BJ (cell line): ENCODE measurements around the gene RAB33B. TPM values are rescaled to one million over a fixed set of nuclear protein-coding genes. Genes with fewer than 3 reads are reported as not detected.

ENCODE experiments used
- CTCF ChIA-PET: fragments of 350-600 bp; formaldehyde crosslinking; extraction: SDS; loops from one replicate; lab custom pipeline; 2021; ENCODE audit warnings: antibody characterized with exemption, inconsistent platforms; lab: Yijun Ruan, JAX
- POLR2A ChIA-PET: fragments of 300-600 bp; sonication (Branson Sonifier 250); formaldehyde crosslinking; extraction: SDS; loops from one replicate; lab custom pipeline; 2021; ENCODE audit warnings: antibody characterized with exemption; lab: Charles Lee
- DNase-seq: peaks from one replicate; pipeline ENCODE4 v3.0.0-alpha.2; 2011; ENCODE audit warnings: low read depth
- H3K27me3 ChIP-seq: 2 replicates; pipeline ENCODE4 v1.6.0; 2011; ENCODE audit warnings: low read length; ENCODE audit not compliant: control insufficient read depth, insufficient read depth
- H3K36me3 ChIP-seq: 2 replicates; pipeline ENCODE4 v1.5.1; 2011; ENCODE audit warnings: low read length; ENCODE audit not compliant: control insufficient read depth, insufficient read depth
- H3K4me3 ChIP-seq: 2 replicates; pipeline ENCODE4 v1.5.1; 2011; ENCODE audit warnings: low read depth, mild to moderate bottlenecking, control low read depth, low read length
- polyA plus RNA-seq: library from polyadenylated mRNA; depleted of rRNA; stranded (reverse); fragments of >200 nt; gene quantifications from 2 replicates; pipeline ENCODE4 v1.2.3, GENCODE V29; 2011
- TF ChIP-seq, protein P1 (sequence below): IDR thresholded peaks from 2 replicates; pipeline ENCODE4 v1.5.1; 2011; ENCODE audit warnings: low read depth, mild to moderate bottlenecking, control low read depth, inconsistent platforms, low read length, moderate library complexity; ENCODE audit not compliant: insufficient read depth

The RAB33B gene
- polyA plus RNA-seq, 1 experiment = 4.0 TPM

DNA sequence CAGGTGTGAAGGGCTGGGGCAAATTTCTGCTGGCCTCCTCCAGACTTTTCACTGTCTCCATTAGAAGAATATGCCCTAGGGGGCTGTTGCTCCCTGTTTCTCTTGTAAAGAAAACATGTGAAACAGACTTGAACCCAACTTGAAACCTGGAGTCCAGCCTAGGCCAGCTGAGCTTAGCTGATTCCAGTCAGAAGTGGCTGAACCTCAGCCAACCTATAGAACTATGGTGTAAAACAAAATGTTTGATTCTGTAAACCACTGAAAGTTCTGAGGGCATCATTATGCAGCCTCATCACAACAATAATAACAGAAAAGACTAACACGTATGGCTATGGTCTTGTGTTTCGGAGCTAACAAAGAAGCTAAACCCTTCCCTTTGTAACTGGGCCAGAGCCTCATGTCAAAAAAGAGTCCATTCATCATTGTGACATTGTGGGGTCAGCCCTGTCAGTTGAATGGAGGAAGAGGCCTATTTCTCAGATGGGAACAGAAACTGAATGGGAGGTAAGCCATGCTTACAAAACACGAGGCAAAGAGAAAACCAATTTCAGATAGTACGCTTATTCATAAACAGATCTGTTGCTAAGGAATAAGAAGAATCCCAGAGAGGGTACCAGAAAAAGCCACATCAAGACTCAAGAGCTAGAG, 68.0 kb downstream of the RAB33B start:
- POLR2A ChIA-PET = interaction anchor here (0.6 kb wide), 1 partner anchor 843 kb away, joined by 10 read pairs; no protein-coding TSS in a partner anchor
- Histone ChIP-seq H3K4me3 (no peak overlapping the region), H3K27me3 (no peaks in the 10 kb centered on the region), H3K36me3 (peaks cover 20% of the 10 kb centered on the region)
- no peak for DNase-seq
- CTCF ChIA-PET = interaction anchor here (1.0 kb wide), 1 partner anchor 9 kb away, joined by 4 read pairs; no protein-coding TSS in a partner anchor
- TF ChIP-seq, protein P1, sequence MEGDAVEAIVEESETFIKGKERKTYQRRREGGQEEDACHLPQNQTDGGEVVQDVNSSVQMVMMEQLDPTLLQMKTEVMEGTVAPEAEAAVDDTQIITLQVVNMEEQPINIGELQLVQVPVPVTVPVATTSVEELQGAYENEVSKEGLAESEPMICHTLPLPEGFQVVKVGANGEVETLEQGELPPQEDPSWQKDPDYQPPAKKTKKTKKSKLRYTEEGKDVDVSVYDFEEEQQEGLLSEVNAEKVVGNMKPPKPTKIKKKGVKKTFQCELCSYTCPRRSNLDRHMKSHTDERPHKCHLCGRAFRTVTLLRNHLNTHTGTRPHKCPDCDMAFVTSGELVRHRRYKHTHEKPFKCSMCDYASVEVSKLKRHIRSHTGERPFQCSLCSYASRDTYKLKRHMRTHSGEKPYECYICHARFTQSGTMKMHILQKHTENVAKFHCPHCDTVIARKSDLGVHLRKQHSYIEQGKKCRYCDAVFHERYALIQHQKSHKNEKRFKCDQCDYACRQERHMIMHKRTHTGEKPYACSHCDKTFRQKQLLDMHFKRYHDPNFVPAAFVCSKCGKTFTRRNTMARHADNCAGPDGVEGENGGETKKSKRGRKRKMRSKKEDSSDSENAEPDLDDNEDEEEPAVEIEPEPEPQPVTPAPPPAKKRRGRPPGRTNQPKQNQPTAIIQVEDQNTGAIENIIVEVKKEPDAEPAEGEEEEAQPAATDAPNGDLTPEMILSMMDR = no peak

DNA sequence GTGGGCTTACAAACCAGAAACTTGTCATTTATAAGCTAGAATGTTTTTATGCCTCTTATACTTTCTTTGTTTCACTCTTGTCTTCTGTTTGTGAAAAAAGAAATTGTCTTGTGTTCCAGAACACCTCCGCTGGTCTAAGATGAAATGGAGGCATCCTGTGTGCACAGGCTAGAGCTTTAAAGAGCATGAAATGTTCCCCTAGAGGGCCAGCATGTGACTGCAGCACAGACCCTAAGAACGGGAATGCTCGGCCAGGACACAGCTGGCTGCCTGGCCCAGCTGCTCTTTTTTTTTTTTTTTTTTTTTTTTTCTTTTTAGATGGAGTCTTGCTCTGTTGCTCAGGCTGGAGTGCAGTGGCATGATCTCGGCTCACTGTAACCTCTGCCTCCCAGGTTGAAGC, 68.5 kb downstream of the RAB33B start:
- Histone ChIP-seq H3K36me3 (peaks cover 19% of the 10 kb centered on the region), H3K27me3 (no peaks in the 10 kb centered on the region), H3K4me3 (no peak overlapping the region)
- ChIA-PET POLR2A (interaction anchor here (0.6 kb wide), 1 partner anchor 842 kb away, joined by 10 read pairs; no protein-coding TSS in a partner anchor), CTCF (interaction anchor here (1.0 kb wide), 1 partner anchor 8 kb away, joined by 4 read pairs; no protein-coding TSS in a partner anchor)
- TF ChIP-seq, protein P1 = no peak
- DNase-seq = no peak

DNA sequence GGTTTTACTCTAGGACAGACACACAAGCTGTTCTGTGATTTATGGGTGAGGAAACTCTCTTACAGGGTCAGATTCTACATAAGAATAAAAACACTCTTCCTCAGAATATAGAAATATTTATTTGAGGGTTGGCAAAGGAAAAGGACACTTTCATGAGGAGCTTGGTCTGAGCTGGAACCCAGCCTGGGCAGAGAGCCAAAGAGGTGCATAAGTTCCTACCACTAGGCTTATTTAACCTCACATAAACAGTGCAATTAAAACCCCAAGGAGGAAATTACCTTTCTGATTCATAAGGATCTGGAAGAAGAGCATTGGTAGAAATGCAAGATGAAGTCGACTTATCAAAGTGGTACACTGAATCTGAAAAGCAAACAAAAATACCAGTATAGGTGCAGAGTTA, 69.2 kb downstream of the RAB33B start:
- TF ChIP-seq, protein P1 = no peak
- DNase-seq = no peak
- ChIA-PET CTCF (no interaction called here), POLR2A (no interaction called here)
- no peaks in the 10 kb centered on the region for H3K27me3 ChIP-seq
- H3K4me3 ChIP-seq = no peak overlapping the region
- peaks cover 13% of the 10 kb centered on the region for H3K36me3 ChIP-seq

DNA sequence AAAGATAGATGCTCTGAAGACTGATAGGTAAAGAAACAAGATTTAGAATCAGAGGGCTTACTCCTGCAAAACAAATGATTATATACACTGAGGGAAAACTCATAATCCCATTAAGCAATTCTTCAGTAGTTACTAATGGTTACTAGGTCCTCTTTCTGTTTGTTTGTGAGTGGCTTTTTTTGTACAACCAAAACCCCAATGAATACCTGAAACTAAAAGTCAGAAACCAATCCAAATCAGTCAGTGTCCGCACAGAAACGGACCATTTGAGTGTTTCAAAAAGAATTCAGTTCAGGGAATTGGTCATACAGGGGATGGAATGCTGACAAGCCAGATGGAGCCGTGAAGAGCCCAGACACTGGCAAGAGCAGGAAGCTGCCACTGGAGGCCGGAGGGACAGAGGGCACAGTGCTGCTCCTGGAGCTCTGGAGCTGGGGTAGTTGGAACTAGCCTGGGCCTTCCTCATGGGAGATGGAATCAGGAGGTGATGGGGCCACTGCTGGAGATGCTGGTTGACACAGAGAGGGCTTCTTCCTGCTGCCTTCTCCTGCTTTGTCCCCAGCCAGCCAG, 70.2 kb downstream of the RAB33B start:
- DNase-seq = no peak
- Histone ChIP-seq H3K27me3 (no peaks in the 10 kb centered on the region), H3K36me3 (peaks cover 13% of the 10 kb centered on the region), H3K4me3 (no peak overlapping the region)
- TF ChIP-seq, protein P1 = no peak
- CTCF ChIA-PET = interaction anchor here (1.3 kb wide), 1 partner anchor 36 kb away, joined by 4 read pairs; no protein-coding TSS in a partner anchor
- POLR2A ChIA-PET = no interaction called here

DNA sequence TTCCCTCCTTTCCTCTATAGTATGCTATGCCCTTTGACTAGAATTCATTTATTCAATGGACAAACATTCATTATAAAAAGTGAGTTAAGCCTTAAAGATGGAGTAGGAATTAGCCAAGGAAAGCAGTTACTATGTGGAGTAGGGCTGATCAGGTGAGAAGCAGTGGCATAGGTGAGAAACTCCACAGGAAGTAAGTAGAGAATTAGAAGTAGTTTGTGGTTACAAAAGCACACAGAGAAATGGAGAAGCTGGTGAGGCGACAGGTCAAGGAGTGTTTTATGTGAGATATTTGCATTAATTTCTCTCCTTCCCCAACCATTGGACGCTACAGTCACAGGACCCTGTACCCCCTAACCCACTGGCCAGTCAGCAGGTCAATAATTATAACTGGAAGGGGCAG, 71.5 kb downstream of the RAB33B start:
- TF ChIP-seq, protein P1 = no peak
- POLR2A ChIA-PET = no interaction called here
- no peak for DNase-seq
- CTCF ChIA-PET = interaction anchor here (1.0 to 1.3 kb wide), 2 partner anchors 16 to 38 kb away, joined by 3 to 4 read pairs; no protein-coding TSS in a partner anchor
- Histone ChIP-seq H3K36me3 (peaks cover 11% of the 10 kb centered on the region), H3K4me3 (no peak overlapping the region), H3K27me3 (no peaks in the 10 kb centered on the region)
